Embryonic facial prominence (tissue), 1 donor: ENCODE measurements around the gene GMIP.
"Not testable (repeated sequence)": the region's sequence is repeated elsewhere in the genome, so short reads cannot be mapped to it uniquely, and the experiment has no call there.

ENCODE experiments used
- DNase-seq: peaks from one replicate; pipeline ENCODE4 v3.0.0-alpha.2; 2016; ENCODE audit errors: extremely low spot score

The GMIP gene, protein sequence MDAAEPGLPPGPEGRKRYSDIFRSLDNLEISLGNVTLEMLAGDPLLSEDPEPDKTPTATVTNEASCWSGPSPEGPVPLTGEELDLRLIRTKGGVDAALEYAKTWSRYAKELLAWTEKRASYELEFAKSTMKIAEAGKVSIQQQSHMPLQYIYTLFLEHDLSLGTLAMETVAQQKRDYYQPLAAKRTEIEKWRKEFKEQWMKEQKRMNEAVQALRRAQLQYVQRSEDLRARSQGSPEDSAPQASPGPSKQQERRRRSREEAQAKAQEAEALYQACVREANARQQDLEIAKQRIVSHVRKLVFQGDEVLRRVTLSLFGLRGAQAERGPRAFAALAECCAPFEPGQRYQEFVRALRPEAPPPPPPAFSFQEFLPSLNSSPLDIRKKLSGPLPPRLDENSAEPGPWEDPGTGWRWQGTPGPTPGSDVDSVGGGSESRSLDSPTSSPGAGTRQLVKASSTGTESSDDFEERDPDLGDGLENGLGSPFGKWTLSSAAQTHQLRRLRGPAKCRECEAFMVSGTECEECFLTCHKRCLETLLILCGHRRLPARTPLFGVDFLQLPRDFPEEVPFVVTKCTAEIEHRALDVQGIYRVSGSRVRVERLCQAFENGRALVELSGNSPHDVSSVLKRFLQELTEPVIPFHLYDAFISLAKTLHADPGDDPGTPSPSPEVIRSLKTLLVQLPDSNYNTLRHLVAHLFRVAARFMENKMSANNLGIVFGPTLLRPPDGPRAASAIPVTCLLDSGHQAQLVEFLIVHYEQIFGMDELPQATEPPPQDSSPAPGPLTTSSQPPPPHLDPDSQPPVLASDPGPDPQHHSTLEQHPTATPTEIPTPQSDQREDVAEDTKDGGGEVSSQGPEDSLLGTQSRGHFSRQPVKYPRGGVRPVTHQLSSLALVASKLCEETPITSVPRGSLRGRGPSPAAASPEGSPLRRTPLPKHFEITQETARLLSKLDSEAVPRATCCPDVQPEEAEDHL

GRCh38 chr19:19643158-19644053, at the start of gene GMIP:
GMIP (minus strand) TSS chr19:19643657; CDS start chr19:19643529, 128 bp downstream.
- no peak for DNase-seq

DNA sequence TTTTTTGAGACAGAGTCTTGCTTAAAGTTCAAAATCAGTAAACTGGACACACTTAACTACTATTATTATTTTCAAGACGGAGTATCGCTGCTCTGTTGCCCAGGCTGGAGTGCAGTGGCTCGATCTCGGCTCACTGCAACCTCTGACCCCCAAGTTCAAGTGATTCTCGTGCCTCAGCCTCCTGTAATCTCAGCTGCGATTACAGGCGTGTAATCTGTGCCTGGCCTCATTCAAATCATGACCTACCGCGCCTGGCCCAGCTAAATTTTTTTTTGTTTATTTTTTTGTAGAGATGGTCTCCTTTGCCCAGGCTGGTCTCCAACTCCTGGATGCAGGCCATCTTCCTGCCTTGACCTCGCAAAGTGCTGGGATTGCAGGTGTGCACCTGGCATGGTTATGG, 48.2 kb upstream of the GMIP start:
- DNase-seq: no peak

DNA sequence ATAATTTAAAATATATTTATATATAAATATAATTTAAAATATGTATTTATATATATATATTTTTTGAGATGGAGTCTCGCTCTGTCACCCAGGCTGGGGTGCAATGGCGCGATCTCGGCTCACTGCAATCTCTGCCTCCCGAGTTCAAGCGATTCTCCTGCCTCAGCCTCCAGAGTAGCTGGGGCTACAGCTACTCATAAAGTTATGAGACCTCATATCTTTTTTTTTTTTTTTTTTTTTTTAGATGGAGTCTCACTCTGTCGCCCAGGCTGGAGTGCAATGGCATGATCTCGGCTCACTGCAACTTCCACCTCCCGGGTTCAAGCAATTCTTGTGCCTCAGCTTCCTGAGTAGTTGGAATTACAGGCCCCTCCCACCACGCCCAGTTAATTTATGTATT, 45.6 kb upstream of the GMIP start:
- DNase-seq: not testable (repeated sequence)

- no peak for DNase-seq
Observed at GRCh38 chr19:19687090-19687489, 43.6 kb upstream of the GMIP start.

DNA sequence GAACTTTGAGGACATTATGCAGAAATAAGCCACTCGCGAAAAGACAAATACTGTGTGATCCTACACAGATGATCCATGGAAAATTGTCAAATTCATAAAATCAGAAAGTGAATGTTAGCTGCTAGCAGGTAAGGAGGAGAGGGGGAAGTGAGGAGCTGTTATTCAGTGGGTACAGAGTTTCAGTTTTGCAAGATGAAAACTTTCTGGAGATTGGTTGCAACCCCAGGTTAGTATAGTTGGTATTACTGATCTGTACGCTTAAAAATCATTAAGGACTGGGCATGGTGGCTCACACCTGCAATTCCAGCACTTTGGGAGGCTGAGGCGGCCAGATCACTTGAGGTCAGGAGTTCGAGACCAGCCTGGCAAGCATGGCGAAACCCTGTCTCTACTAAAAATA, 43.1 kb upstream of the GMIP start:
- DNase-seq: no peak

DNA sequence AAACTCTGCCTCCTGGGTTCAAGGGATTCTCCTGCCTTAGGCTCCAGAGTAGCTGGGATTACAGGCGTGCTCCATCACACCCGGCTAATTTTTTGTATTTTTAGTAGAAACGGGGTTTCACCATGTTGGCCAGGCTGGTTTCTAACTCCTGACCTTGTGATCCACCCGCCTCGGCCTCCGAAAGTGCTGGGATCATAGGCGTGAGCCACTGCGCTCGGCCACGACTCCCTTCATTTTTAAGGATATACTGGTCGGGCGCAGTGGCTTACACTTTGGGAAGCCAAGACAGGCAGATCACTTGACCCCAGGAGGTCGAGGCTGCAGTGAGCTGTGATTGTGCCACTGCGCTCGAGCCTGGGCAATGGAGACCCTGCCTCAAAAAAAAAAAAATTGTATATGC, 42.7 kb upstream of the GMIP start:
- DNase-seq: not testable (repeated sequence)

DNA sequence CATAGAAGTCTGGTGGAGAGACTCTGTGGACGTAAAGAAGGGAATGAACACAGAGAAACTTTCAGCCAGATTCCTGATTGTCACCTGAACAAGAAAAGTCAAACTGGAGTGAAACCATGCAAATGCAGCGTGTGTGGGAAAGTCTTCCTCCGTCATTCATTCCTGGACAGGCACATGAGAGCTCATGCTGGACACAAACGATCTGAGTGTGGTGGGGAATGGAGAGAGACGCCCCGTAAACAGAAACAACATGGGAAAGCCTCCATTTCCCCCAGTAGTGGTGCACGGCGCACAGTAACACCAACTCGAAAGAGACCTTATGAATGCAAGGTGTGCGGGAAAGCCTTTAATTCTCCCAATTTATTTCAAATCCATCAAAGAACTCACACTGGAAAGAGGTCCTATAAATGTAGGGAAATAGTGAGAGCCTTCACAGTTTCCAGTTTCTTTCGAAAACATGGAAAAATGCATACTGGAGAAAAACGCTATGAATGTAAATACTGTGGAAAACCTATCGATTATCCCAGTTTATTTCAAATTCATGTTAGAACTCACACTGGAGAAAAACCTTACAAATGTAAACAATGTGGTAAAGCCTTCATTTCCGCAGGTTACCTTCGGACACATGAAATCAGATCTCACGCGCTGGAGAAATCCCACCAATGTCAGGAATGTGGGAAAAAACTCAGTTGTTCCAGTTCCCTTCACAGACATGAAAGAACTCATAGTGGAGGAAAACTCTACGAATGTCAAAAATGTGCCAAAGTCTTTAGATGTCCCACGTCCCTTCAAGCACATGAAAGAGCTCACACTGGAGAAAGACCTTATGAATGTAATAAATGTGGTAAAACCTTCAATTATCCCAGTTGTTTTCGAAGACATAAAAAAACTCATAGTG, 36.0 kb upstream of the GMIP start:
- no peak for DNase-seq

DNA sequence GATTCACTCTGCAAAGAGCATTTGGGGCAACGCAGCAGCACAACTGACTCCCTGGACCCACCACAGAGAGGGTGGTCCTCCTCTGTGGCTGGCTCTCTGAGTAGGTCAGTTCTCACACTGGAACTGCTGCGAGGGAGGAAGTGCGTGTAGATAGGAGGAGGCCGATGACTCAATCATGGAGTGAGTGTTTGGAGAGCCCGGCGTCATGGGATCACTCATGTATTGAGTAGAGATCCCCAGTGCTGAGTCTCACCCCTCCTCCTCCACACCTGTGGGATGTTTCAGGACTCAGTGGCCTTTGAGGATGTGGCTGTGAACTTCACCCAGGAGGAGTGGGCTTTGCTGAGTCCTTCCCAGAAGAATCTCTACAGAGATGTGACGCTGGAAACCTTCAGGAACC, 34.1 kb upstream of the GMIP start:
- DNase-seq: no peak

DNA sequence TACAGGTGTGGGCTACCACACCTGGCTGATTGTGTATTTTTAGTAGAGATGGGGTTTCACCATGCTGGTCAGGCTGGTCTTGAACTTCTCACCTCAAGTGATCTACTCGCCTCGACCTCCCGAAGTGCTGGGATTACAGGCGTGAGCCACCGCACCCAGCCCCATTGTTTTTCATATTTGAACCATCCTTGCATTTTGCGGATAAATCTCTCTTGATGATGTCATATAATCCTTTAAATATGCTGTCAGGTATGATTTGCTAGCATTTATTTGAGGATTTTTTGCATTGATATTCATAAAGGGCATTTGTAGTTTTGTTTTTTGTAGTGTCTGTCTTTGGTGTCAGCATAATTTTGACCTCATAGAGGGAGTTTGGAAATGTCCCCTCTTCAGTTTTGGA, 30.9 kb upstream of the GMIP start:
- DNase-seq: no peak

GRCh38 chr19:19672816-19673215, 29.4 kb upstream of the GMIP start:
- no peak for DNase-seq

GRCh38 chr19:19670070-19670551, 26.7 kb upstream of the GMIP start:
- no peak for DNase-seq

- DNase-seq: peak; percentile 65
Observed at GRCh38 chr19:19668230-19669012, 25.0 kb upstream of the GMIP start, which contains the start of gene ZNF101. ZNF101 (plus strand) TSS chr19:19668839; CDS start chr19:19668964, 125 bp downstream.

DNA sequence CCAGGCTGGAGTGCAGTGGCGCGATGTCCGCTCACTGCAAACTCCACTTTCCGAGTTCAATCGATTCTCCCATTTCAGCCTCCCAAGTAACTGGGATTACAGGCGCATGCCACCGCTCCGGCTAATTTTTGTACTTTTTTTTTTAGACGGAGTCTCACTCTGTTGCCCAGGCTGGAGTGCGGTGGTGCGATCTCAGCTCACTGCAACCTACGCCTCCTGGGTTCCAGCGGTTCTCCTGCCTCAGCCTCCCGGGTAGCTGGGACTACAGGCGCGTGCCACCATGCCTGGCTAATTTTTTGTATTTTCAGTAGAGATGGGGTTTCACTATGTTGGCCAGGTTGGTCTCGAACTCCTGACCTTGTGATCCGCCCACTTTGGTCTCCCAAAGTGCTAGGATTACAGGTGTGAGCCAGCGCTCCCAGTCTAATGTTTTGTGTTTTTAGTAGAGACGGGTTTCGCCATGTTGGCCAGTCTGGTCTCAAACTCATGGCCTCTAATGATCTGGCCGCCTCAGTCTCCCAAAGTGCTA, 22.0 kb upstream of the GMIP start:
- not testable (repeated sequence) for DNase-seq

DNA sequence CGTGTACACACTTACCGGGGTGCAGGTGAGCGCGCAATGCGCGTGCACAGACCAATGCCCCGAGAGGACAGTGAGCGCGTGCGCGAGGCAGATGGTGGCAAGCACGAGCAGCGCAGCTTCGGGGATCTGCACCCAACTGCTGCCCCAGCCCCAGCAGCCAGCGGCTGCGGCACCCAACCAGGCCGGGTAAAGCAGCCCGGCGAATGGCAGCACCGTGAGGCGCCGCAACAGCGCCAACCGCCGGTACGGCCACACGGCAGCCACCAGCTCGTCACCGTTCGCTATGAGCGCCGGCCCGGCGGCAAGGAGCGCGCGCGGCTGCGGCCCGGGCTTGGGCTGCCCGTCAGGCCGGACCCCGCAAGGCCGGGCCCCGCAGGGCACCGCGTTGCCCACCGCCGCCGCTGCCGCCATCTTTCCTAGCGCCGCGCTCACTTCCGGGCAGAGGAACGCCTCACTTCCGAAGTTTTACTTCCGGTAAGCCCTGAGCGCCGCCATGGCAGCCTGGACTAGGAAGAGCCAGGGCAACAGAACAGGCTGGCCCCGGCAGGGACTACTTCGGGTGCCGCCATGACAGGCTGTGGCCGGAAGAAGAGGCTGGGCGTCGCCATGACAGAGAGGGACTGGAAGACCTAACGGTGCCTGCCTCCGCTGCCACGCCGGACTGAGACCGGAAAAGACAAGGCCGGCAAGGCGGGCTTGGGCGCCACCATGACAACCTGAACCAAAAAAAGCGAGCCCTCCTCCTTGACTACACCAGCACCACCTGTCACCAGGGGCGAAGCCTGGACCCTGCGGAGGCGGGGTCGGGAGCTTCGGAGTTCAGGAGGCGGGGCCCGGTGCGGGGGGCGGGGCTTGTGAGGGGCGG, 20.0 kb upstream of the GMIP start, which contains the start of gene ATP13A1:
Gene ATP13A1 (minus strand): TSS at position 421 of the 865 bp plus-strand sequence. CDS start 10 bp downstream, at position 411.
- peak; percentile 93 for DNase-seq

GRCh38 chr19:19662871-19663255, 19.4 kb upstream of the GMIP start:
- DNase-seq: no peak

- DNase-seq: no peak
Observed at GRCh38 chr19:19662344-19662743, 18.9 kb upstream of the GMIP start.

DNA sequence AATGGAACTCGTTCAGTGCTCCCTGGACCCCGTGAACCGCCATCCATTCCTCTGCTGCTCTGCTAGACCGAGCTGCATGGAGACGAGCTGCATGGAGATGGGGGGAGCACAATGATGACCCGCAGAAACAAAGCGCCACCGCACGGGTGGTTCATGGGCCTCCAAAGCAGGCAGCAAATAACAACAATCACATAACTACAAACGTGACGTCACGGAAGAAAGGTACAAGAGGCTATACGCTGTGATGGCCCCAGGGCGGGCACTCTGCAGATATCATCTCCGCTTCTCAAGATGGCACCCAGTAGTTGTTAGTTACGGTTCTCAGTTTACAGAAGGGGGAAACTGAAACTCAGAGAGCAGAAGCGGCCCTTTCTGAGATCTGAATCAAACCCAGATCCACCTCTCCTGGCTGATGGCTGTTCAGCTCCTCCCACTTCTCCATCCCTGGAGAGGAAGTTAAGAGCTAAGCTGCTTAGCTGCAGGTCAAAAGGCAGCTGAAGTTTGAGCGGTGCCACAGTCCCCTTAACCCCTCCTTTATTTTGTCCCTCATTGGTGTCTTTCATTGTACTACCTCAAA, 18.3 kb upstream of the GMIP start:
- DNase-seq: no peak
